NCI-H345 treated with DMSO at 0.1 percent for 48 hours (cell line): ENCODE results near the gene DPYSL5.
"Not testable (repeated sequence)": the region's sequence is repeated elsewhere in the genome, so short reads cannot be mapped to it uniquely, and the experiment has no call there.

Experiments
- DNase-seq: peaks from one replicate; lab custom pipeline; 2025; ENCODE audit not compliant: unreplicated experiment; lab: John Stamatoyannopoulos, UW

The DPYSL5 gene, protein sequence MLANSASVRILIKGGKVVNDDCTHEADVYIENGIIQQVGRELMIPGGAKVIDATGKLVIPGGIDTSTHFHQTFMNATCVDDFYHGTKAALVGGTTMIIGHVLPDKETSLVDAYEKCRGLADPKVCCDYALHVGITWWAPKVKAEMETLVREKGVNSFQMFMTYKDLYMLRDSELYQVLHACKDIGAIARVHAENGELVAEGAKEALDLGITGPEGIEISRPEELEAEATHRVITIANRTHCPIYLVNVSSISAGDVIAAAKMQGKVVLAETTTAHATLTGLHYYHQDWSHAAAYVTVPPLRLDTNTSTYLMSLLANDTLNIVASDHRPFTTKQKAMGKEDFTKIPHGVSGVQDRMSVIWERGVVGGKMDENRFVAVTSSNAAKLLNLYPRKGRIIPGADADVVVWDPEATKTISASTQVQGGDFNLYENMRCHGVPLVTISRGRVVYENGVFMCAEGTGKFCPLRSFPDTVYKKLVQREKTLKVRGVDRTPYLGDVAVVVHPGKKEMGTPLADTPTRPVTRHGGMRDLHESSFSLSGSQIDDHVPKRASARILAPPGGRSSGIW

DNA sequence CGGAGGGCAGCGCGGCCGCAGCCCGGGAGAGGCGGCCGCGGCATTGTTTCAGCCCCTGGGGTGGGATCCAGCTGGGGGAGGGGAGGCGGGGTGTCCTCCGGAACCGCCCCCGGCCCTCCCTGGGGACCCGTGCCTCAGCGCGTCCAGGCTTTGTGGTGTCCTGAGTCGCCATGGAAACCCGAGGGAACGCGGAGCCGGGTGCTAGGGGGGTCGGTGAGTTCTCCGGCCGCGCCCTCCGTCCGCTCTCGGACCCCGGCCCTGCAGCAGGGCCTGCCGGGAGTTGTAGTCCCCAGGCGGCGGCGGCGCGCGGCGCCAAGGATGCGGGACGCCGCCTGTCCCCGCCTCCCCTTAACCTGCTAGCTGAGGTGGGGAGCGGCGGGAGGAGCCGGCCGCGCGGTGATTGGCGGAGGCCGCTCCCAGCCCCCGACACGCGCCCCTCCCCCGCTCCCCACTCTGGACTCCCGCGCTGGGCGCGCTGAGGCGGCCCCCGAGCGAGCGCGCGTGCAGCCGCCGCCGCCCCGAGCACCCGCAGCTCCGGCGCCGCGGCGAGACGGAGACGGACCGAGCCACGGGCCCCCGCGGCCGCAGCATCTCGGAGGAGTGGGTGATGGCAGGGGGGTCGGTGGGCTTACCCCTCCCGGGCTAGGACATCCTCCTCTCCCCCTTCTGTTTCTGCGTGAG is at the start of gene DPYSL5:
DPYSL5 (plus strand) TSS at position 478 of the 681 bp plus-strand sequence. CDS start 50,368 bp downstream, outside the sequence.
- peak; percentile 94 for DNase-seq

DNA sequence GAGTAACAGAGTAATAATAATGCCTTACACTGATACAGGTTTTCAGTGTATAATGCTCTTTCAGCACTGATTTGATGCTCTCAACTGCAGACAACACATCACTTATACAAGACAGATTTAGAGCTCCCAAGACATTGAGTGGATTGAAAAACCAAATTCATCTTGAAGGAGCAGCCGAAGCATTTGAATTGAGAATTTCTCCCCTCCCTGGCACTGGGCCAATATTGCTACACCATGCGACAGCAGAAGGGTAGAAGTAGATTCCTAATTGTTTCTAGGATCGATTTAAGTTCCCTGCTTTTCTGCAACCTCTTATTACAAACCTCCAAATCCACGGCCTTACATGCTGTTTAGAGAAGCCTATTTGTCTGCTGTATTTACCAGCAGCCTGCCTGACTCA is 46.6 kb upstream of the DPYSL5 start:
- DNase-seq: no peak

DNA sequence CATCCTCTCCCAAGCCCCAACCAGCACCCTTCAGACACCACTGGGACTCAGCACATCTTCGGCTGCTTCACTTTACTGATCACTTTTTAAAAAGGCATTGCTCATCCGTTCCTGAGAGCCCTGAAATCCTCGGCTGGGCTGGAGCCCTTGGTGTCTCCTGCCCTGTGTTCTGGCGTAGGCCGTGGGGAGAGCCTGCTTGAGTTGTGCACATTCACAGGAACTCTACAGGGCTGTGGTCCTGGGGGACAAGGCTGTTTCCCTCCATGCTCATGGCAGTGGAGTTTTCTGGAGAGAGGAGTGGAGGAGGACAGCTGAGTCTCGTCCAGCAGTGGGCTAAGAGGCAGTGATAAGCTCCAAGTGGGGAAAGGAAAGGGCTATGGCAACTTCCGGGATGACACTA is 46.1 kb upstream of the DPYSL5 start:
- DNase-seq: no peak

- DNase-seq: no peak
Observed at GRCh38 chr2:26805241-26805676, 42.7 kb upstream of the DPYSL5 start.

GRCh38 chr2:26807788-26808460 is 40.0 kb upstream of the DPYSL5 start:
- no peak for DNase-seq

DNA sequence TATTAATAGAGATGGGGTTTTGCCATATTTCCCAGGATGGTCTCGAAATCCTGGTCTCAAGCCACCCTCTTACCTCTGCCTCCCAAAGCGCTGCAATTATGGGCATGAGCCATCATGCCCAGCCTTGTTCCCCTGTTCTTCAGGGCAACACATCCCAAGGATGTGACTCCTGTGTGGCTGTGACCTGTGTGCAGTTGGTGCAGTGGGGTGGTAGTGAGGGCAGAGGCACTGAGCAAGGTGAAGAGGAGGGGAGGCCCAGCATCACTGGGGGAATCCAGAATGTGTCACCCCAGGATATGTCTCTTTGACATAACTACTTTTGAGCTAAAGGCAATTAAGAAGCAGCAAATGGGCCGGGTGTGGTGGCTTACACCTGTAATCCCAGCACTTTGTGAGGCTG is 38.7 kb upstream of the DPYSL5 start:
- no peak for DNase-seq

DNA sequence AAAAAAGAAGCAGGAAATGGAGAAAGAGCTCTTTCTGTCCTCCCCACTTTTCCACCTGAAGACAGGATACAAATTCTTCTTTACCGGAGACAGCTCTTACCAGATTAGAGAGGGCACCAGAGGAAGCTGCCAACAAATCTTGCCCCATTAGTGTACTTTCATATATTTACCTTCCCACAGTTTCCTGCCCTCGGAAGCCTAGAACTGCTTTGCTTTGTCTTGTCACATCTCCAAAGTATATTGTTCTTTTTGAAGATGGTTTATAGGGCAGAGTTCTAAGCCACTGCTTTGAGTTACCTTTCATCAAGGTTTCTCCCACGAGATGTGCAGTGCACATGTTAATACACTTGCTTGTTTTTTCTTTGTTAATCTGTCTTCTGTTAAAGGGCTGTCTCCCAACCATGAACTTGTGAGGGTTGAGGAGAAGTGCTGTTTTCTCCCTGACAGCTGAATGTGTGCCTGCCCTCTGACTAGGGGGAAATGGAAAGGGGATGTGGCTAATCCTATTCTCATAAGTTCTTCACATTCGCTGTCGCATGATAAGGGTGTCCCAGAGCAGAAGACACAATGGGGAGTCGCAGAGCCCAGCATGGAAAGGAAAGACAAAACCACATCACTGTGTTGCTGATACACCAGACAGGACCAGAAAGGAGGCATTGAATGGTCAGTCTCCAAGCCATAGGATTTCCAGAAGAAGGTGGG is 37.9 kb upstream of the DPYSL5 start:
- no peak for DNase-seq

GRCh38 chr2:26811261-26811660 is 36.7 kb upstream of the DPYSL5 start:
- no peak for DNase-seq

DNA sequence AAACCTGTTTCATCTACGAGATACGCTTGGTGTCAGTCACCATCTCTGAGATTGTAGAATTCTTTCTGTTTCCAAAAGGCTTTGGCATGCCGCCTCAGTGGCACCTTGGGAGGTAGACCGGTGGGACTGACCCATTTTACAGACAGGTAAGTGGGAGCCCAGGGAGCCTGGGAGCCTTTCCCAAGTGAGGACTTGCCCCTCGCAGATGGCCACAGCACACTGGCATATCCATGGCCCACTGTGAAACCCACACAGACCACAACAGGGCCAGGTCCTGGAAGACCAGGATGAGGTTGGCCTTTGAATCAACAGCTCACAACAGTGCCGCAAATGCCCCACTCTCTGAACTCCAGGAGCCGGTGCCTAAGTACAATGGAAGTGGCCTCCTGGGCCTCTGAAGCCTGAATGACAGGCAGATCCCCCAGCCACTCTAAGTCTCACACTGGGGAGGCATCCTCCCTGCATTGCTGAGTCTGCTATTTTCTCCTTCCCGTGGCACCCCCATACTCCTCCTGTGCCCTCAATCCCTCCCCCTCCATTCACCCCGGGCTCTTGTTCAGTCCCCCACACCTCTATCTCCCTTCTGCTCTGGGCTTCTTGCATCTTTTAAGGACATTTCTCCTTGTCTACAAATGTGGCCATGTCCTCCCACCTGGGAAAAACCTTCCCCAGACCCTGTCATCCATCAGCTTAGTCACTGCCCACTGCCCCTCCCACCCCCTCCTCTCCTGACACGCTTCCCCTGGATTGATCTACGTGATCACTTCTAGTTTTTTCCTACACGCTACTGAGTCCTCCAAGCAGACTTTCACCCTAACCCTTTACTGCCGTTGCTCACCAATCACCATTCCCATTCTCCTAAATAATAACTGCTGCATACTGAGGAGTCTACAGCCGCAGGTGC is 35.9 kb upstream of the DPYSL5 start:
- DNase-seq: no peak

GRCh38 chr2:26812731-26813130 is 35.2 kb upstream of the DPYSL5 start:
- DNase-seq: no peak

DNA sequence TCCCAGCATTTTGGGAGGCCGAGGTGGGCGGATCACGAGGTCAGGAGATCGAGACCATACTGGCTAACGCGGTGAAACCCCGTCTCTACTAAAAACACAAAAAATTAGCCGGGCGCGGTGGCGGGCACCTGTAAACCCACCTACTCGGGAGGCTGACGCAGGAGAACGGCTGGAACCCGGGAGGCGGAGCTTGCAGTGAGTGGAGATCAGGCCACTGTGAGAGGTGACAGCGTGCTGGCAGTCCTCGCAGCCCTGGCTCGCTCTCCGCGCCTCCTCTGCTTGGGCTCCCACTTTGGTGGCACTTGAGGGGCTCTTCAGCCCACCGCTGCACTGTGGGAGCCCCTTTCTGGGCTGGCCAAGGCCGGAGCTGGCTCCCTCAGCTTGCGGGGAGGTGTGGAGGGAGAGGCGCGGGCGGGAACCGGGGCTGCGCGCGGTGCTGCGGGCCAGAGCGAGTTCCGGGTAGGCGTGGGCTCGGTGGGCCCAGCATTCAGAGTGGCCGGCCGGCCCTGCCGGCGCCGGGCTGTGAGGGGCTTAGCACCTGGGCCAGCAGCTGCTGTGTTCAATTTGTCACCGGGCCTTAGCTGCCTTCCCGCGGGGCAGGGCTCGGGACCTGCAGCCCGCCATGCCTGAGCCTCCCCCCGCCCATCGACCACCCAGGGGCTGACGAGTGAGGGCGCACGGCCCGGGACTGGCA is 33.7 kb upstream of the DPYSL5 start:
- DNase-seq: not testable (repeated sequence)

- no peak for DNase-seq
Observed at GRCh38 chr2:26816893-26817292, 31.0 kb upstream of the DPYSL5 start.

DNA sequence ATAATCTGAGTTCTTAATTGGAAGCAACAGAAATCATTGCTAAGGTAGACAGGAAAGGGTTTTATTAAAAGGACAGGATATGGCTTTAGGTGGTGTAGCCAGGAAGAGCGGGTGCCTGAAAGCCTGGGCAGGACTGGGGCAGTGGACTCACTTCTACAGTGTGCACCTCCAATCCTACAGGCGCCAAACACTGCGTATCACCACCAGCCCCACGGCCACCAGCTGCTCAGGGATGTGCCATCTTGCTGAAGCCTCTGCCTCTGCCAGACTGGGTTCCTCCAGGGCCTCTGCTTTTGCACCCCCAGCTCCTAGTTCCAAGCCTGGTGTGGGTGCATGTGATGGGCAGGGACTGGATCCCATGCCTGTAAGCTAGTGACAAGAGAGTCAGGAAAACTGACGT is 29.7 kb upstream of the DPYSL5 start:
- no peak for DNase-seq

- no peak for DNase-seq
Observed at GRCh38 chr2:26818972-26819371, 29.0 kb upstream of the DPYSL5 start.

- DNase-seq: no peak
Observed at GRCh38 chr2:26820932-26821331, 27.0 kb upstream of the DPYSL5 start.

- no peak for DNase-seq
Observed at GRCh38 chr2:26822877-26823276, 25.1 kb upstream of the DPYSL5 start.

GRCh38 chr2:26838121-26838906 is 9.6 kb upstream of the DPYSL5 start:
- DNase-seq: no peak

DNA sequence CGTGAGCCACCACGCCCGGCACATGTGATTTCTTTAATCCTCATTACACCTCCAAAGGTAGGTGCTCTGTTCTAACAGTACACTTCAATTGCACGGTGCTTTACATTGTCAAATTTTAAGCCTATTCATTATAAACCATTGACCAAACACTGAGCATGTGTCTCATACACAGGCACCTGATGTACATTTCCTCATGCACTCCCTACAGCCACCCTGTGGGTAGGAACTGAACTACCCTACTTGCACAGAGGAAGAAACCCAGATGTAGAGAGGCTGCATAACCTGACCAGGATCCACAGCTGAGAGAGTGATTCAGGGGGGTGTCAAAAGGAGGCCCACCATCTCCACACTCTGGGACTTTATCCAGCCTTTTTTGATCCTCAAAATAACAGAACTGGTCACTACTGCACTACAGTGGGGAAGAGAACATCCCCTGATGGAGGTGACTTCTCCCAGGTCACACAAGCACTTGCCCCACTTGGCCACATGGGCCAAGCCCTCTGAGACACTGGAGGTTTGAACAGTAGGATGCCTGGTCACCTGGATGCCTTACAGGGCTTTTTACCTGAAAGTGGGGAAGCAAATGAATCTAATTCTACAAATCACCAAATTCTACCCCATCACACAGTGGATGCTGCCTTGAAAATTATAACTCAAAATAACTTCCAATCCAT is 6.9 kb upstream of the DPYSL5 start:
- no peak for DNase-seq
